ENCODE data around the gene MAP3K19. TPM values are rescaled to one million over a fixed set of nuclear protein-coding genes. Genes with fewer than 3 reads are reported as not detected.

Gene MAP3K19
- total and polyA plus RNA-seq, 2 of the 8 experiments (the other 6 are each of a cell fraction or from before 2014, with no cell fraction given), result not detected

GRCh38 chr2:135052042-135052876 is 5.0 kb upstream of the MAP3K19 start, which contains the start of gene RAB3GAP1 (continued):
- TF ChIP-seq CBX8 (IDR thresholded peaks at IDR 0.05; ENCODE audit: borderline replicate concordance, low read depth, low read length), result no peak
- TF ChIP-seq ATF2 (IDR thresholded peaks at IDR 0.05; ENCODE audit: low read length), result no peak
- TF ChIP-seq TEAD4 (IDR thresholded peaks at IDR 0.05; ENCODE audit: low read depth, low read length), result no peak
- TF ChIP-seq SP4 (IDR thresholded peaks at IDR 0.05; ENCODE audit: low read length), result no peak
- no peak for TF ChIP-seq ATF3 (IDR thresholded peaks at IDR 0.05; ENCODE audit: insufficient read depth, low read depth, low read length)
- no peak for TF ChIP-seq SUZ12 (IDR thresholded peaks at IDR 0.05; ENCODE audit: low read length)
- TF ChIP-seq TAF1 (IDR thresholded peaks at IDR 0.05; ENCODE audit: low read depth, low read length), result peak; percentile 87
- TF ChIP-seq SIRT6 (IDR thresholded peaks at IDR 0.05; ENCODE audit: low read length), result no peak

All from H1 (cell line).